HG03571 (cell line): ENCODE measurements around the gene CLDN9.

Experiments used
- ATAC-seq: cut with Tn5 transposase; IDR thresholded peaks from one replicate; pipeline ENCODE4 v1.9.1; 2021; ENCODE audit not compliant: unreplicated experiment

The CLDN9 gene, protein sequence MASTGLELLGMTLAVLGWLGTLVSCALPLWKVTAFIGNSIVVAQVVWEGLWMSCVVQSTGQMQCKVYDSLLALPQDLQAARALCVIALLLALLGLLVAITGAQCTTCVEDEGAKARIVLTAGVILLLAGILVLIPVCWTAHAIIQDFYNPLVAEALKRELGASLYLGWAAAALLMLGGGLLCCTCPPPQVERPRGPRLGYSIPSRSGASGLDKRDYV

DNA sequence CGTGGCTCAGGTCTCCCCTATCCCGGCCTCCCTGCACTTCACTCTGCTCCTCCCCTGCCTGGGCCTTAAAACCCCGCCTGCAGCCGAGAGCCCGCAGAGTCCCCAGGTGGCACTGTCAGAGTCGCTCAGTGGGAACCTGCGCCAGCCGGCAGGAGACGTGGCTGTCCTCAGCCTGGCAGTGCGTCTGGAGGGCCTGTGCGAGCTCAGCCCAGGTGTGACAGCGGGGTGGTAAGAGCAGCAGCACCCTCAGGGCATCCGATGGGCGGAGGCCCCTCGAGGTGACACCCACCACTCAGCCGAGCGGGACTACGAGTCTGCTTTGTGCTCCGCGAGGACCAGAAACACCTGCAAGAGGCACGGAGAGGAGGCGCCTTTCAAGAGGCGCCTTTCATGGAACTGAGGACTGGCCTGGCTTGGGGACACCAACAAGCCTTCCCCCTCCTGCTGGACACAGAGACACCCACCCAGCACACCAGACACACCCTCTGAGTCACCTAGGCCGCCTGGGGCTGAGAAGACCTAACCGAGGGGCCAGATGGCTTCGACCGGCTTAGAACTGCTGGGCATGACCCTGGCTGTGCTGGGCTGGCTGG, at the start of gene CLDN9:
CLDN9 (plus strand) TSS at position 96 of the 593 bp plus-strand sequence; CDS start at position 536, 440 bp downstream.
- no peak for ATAC-seq

DNA sequence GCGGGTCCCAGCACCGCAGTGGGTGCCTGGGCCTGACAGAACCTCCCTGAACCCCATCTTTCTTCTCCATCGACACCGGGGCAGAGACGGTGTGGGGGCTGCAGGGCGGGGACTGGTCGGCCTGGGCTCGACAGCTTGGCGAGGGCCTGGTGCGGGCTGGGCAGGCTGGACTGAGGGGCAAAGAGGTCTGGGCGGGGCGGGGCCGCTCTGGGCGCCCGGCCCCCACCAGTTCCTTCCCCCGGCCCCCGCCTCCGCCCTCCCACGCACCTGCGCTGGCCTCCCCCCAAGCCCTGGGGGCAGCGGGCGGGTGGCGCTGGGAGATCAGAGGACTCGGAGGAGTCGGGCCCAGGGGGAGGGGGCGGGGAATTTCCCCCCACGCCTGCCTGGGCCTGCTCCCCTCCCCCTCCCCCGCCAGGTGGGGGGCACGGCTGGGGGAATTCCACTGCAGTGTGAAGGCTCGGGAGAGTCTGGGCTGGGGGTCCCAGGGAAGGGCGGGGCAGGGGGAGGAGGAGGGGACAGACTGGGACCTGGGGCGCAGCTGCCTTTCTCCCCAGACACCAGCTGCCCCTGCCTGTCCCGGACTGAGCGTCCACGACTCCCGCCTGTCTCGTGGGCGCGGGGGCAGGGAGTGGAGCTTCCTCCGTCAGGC, 49.5 kb upstream of the CLDN9 start:
- ATAC-seq: no peak

DNA sequence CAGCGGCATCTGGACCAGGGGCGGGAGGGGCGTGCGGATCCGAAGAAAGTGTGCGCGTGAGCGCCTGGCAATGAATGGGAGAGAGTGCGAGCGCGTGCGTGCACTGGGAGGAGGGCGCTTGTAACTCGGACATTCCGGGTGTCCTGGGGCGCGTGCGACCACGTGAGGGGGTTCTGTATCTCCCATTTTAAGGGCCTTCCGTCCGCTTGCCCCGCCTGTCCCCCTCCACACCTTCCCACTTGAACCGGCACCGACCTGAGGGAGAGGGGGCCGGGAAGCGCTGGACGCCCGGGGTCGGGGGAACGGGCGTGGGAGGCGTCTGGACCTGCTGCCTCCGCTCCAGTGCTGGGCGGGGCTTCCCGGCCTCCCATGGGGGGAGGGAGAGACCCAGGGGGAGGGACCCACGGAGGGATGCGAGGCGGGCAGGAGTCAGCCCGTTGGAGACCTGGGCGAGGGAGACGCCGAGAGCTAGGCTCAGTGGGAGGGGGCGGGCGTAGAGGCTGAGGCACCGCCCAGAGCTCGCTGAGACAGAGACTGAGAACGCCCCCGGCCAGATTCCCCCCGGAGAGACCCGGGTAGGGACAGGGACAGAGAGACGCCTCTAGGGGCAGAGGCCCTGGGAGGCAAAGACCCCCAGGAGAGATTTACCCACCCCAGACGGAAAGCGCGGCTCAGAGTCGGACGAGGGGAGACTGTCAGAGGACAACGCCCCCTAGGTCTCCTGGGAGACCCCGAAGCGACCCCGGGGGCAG, 48.8 kb upstream of the CLDN9 start, which contains the start of gene KREMEN2:
KREMEN2 (plus strand) TSS at position 553 of the 752 bp plus-strand sequence. CDS start 246 bp downstream, outside the sequence.
- no peak for ATAC-seq

DNA sequence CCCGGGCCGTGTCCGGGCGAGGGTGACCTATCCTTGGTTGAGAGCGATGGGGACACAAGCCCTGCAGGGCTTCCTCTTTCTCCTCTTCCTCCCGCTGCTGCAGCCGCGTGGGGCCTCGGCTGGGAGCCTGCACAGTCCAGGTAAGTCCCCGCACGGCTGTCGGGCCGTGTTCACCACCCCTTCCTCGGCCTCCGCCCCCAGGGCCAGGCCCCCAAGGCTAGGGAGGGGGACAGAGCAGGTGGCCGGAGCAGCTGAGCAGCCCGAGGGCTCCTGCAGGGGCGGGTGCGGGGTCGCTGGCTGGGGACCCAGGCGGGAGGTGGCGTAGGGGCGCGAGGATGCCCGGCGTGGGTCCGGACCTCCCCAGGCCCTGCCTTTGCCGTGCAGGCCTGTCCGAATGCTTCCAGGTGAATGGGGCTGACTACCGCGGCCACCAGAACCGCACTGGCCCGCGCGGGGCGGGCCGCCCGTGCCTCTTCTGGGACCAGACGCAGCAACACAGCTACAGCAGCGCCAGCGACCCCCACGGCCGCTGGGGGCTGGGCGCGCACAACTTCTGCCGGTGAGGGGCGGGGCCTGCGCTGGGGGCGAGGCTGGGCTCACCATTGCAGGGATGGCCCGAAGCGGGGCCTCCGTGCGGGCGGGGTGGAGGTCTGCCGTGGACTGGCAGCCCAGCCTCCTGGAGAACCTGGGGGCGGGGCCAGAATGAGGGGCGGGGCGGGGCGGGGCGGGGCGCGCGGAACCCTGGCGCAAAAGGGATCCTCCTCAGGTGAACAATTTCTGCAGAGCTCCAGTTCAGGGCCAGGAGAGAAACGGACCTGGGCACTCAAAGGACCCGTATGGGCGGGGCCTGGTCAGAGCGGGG, 48.0 kb upstream of the CLDN9 start:
- no peak for ATAC-seq

DNA sequence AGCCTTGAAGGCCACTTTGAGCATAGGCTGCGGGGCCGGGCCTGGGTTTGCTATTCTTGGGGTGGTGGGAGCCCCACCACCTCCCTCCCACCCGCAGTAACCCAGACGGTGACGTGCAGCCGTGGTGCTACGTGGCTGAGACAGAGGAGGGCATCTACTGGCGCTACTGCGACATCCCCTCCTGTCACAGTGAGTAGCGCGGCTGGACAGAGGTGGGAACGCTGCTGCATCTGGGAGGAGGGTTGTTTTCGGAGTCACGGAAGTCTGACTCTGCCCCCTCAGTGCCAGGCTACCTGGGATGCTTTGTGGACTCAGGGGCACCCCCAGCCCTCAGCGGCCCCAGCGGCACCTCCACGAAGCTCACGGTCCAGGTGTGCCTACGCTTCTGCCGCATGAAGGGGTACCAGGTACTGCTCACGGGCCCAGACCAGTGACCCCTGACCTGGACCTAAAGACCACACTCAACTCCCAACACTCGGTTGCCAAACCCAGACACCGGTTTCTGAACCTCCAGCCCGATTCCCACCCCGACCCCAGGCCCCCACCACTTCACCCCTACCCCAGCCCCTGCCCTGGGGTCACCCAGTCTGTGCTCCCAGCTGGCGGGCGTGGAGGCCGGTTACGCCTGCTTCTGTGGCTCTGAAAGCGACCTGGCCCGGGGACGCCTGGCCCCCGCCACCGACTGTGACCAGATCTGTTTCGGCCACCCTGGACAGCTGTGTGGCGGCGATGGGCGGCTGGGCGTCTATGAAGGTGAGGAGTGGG, 46.5 kb upstream of the CLDN9 start:
- no peak for ATAC-seq

DNA sequence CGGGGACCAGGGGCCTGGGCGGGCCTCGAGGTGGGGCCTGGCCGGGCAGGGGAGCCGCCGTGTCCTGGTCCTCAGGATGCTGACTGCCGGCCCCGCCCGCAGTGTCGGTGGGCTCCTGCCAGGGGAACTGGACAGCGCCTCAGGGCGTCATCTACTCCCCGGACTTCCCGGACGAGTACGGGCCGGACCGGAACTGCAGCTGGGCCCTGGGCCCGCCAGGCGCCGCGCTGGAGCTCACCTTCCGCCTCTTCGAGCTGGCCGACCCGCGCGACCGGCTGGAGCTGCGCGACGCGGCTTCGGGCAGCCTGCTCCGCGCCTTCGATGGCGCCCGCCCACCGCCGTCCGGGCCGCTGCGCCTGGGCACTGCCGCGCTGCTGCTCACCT, 45.9 kb upstream of the CLDN9 start:
- ATAC-seq: no peak

DNA sequence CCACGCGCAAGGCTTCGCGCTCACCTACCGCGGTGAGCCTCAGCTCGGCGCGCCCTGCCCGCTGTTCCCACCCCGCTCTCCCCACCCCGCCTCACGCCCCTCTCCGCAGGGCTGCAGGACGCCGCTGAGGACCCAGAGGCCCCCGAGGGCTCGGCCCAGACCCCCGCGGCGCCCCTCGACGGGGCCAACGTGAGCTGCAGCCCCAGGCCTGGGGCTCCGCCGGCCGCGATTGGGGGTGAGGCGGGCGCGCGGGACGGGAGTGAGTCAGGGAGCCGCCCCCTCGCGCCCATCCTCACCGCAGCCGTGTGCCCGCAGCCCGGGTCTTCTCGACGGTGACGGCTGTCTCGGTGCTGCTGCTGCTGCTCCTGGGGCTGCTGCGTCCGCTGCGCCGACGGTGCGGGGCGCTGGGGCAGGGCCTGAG, 45.5 kb upstream of the CLDN9 start:
- ATAC-seq: no peak

DNA sequence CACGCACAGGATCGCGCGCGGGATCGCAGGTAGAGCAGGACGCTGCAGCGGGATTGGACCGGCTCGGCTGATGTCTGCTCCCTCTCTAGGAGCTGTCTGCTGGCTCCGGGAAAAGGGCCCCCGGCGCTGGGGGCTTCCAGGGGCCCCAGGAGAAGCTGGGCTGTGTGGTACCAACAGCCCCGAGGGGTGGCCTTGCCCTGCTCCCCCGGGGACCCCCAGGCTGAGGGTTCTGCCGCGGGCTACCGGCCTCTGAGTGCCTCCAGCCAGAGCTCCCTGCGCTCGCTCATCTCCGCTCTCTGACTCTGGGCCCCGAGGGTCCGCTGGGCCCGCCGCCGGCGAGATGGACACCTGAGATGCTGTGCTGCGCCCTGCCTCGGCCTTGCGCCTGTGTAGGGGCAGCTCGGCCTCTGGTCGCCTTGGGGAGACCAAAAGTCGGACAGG, 45.0 kb upstream of the CLDN9 start:
- no peak for ATAC-seq

DNA sequence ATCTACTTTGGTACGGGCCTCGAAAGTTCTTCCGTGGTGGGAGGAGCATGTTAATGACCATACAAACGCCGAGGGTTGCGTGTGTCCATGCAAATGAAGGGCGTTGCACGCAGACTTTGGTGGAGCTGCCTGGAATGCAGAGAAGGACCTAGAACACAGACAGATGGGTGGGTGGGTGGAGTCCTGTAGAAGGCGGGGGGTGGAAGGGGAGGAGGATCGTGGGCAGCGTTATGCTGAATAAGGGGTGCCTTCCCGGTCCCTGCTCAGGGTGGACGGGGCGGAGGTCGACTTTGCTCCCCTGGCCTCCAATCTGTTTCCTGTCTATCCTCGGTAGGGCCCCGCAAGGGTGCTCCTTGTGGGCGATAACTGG, 44.4 kb upstream of the CLDN9 start:
- no peak for ATAC-seq

DNA sequence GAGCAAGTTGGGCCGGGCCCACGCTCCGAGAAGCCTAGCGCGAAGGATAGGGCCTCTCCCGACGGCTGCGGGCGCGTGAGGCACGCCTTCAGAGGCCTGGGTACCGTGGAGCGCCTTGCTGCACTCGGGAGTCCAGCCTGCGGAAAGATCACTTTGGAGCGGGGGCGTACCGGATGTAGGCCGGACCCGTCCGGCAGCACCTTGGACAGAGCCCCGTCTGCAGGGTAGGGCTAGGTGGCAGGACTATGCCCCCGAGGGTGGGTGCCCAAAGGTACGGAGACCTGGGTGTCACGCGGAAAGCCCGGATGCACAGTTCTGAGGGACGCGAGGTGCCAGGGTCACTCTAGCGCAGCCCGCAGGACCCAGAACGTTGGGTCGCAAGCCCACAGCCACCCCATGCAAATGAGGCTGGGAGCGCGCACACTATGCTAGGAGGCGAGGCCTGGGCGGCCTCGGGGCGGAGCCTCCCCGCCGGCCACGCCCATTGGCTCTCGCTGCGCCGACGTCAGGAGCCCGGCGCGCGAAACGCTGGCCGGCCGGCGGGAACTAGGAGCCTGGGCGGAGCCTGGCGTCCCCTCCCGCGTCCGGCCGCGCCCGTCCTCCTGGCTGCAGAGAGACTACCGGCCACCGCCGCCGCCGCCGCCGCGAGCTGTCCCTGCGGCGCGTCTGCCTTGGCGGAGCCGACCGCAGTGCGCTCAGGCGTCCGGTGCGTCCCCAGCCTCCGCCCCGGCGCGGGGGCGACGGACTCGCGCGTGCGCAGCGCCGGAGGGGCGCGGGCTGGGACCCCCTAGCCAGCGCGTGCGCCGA, 43.8 kb upstream of the CLDN9 start, which contains the start of gene PAQR4:
PAQR4 (plus strand) TSS at position 611 of the 807 bp plus-strand sequence. CDS start 327 bp downstream, outside the sequence.
- peak; percentile 65 for ATAC-seq

DNA sequence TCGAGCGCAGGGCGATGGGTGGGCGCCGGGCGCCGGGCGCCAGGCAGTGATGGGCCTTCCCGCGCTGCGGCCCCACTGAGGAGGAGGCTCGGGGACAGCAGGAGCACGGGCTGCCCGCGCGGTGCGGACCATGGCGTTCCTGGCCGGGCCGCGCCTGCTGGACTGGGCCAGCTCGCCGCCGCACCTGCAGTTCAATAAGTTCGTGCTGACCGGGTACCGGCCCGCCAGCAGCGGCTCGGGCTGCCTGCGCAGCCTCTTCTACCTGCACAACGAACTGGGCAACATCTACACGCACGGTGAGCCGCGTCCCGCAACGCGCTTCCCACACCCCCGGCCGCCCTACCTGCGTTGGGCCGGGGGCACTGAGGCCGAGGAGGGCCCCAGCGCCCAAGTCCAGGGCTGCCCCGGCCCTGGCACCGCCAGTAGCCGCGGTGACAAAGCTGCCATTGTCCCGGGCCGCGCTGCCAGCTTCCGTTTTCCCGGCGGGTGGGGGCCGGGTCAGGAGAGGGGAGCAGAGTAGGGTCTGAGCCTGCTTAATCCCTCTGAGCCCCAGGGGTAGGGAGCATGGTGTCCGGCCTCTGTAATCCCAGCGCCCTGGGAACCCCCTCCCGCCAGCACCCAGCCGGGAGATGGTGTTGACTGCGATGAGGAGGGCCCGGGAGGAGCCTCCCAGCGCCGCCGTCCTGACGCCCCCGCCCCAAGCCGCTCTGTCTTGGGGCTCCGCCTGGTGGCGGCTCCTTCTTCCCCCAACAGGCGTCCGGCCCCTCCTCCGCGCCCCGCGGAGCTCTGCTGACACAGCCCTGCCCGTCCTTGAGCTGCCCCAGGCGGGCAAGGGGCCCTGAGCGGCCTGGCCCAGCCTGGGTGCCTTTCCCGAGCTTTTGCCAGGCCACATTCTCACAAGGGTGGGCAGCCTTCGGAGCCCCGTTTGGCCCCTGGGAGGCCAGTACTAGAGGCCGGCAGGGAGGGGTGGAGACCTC, 42.9 kb upstream of the CLDN9 start:
- peak; percentile 32 for ATAC-seq

DNA sequence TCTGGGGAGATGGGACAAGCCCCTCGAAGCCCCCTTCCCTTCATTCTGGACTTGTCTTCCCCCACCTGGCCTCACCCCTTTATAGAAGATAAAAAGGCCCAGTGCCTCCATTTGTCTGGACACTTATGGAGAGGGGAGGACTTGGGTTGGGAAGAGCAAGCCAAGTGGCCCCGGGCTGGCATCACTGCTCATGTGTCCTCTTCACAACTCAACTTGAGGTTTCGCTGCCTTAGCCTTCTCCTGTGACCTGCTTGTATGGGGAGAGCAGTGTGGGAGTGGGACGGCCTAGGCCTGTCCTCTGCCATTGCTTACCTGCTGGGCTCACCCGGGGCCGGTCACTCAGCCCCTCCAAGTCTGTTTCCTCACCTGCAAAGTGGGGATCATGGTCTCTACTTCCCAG, 42.2 kb upstream of the CLDN9 start:
- no peak for ATAC-seq

DNA sequence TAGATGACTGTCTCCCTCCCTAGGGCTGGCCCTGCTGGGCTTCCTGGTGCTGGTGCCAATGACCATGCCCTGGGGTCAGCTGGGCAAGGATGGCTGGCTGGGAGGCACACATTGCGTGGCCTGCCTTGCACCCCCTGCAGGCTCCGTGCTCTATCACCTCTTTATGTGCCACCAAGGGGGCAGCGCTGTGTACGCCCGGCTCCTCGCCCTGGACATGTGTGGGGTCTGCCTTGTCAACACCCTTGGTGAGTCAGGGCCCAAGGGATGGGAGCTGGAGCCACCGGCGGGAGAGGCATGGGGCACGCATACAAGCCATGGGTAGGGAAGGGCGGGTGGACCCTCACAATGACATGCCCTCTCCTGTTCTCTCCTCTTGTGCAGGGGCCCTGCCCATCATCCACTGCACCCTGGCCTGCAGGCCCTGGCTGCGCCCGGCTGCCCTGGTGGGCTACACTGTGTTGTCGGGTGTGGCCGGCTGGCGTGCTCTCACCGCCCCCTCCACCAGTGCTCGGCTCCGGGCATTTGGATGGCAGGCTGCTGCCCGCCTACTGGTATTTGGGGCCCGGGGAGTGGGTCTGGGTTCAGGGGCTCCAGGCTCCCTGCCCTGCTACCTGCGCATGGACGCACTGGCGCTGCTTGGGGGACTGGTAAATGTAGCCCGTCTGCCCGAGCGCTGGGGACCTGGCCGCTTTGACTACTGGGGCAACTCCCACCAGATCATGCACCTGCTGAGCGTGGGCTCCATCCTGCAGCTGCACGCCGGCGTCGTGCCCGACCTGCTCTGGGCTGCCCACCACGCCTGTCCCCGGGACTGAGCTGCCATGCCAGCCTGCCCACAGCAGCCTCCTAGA, 41.4 kb upstream of the CLDN9 start:
- no peak for ATAC-seq

DNA sequence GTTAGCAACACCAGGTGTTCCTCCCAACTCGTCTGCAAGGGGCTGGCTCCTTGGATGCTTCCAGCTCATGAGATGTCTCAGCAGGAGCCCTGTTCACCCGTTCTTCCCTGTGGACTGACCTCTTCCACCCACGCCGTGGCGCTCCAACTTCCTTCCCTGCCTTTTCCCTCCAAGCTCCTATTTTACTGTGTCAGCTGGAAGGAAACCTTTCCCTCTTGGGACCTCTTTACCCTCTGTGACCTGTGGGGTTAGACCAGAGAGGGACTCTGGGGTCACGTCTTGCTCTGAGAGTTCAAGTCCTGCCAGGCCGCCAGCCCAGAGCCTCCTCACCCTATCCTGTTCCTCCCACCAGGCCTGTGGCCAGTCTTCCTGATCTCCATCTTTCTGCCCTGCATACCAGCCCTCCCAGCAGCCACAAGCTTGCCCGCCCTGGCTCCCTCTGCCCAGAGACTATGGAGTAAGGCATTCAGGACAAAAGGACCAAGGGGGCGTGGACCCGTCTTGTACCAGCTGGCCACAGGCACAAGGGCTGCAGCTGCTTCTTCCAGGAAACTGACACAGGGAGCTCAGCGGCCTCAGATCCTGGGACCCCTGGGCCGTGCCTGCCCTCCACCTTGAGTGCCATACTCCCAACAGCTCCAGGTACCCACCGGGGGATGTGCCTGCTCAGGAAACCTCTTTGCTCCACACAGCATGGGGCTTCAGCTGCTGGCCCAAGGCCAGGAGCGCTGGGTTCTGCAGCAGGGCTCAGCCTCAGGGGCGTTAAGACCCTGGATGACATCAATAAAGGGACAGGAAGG, 40.5 kb upstream of the CLDN9 start:
- no peak for ATAC-seq

DNA sequence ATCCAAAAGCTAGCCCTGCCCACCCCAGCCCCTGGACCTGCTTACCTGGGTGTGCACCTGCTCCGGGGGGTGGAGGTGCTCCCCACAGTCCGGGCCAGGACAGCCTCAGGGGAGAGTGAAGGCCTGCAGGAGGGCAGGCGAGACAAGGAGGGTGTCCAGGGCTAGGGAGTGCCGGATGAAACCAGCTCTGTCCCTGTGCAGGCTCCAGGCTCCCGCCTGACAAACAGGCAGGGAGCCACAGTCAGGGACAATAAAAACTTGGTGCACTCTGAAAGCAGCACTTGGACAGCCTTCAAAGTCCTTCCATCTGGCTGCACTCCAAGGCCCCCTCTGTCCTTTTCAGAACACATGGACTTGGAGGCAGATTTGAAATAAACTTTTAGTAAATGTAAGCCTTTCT, 39.6 kb upstream of the CLDN9 start:
- ATAC-seq: no peak
